ENCODE data around the gene MAGEA3. TPM values are rescaled to one million over a fixed set of nuclear protein-coding genes. Genes with fewer than 3 reads are reported as not detected.
"Not testable (repeated sequence)": the region's sequence is repeated elsewhere in the genome, so short reads cannot be mapped to it uniquely, and the experiment has no call there.

The MAGEA3 gene
- total RNA-seq, 1 experiment from 2014 or later = not detected

DNA sequence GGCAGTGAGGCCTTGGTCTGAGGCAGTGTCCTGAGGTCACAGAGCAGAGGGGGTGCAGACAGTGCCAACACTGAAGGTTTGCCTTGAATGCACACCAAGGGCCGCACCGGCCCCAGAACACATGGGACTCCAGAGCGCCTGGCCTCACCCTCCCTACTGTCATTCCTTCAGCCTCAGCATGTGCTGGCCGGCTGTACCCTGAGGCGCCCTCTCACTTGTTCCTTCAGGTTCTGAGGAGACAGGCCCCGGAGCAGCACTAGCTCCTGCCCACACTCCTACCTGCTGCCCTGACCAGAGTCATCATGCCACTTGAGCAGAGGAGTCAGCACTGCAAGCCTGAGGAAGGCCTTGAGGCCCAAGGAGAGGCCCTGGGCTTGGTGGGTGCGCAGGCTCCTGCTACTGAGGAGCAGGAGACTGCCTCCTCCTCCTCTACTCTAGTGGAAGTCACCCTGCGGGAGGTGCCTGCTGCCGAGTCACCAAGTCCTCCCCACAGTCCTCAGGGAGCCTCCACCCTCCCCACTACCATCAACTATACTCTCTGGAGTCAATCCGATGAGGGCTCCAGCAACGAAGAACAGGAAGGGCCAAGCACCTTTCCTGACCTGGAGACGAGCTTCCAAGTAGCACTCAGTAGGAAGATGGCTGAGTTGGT is 37.4 kb downstream of the MAGEA3 start:
- DNase-seq (ENCODE audit: extremely low read depth, low read depth) = no peak

DNA sequence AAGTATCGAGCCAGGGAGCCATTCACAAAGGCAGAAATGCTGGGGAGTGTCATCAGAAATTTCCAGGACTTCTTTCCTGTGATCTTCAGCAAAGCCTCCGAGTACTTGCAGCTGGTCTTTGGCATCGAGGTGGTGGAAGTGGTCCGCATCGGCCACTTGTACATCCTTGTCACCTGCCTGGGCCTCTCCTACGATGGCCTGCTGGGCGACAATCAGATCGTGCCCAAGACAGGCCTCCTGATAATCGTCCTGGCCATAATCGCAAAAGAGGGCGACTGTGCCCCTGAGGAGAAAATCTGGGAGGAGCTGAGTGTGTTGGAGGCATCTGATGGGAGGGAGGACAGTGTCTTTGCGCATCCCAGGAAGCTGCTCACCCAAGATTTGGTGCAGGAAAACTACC is 37.9 kb downstream of the MAGEA3 start:
- DNase-seq (ENCODE audit: extremely low read depth, low read depth) = not testable (repeated sequence)

DNA sequence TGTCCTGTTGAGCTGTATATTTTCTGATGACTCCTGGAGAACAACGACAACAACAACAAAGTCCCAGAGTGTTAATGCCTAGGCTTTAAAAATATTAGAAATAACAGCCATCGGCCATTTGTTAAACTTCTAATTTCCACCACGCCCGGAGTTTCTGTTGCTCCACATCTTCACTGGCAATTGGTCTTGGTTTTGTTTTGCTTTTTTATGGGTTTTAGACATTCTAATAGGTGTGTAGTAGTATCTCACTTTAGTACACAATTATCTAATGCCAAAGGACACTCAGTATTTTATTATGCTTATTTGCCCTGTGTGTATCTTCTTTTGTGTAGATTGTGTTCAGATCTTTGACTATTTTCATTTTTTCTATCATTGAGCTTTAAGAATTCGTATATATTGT is 40.0 kb downstream of the MAGEA3 start:
- no peak for DNase-seq (ENCODE audit: extremely low read depth, low read depth)

Other genes with a start within 250 kb of the MAGEA3 start
- not detected in 2 replicates for gene GABRA3, start 247.5 kb upstream of the MAGEA3 start, total RNA-seq (2014; rRNA removed; shearing (Covaris generic))
- gene GABRQ, start 60.9 kb upstream of the MAGEA3 start, total RNA-seq (2014; rRNA removed; shearing (Covaris generic)) = 0.02 and 0.06 TPM in 2 replicates
- not detected in 2 replicates for gene CSAG2, start 10.5 kb downstream of the MAGEA3 start, total RNA-seq (2014; rRNA removed; shearing (Covaris generic))
- gene MAGEA2B, start 15.8 kb downstream of the MAGEA3 start, total RNA-seq (2014; rRNA removed; shearing (Covaris generic)) = not detected in 2 replicates
- not detected in 2 replicates for gene CSAG1, start 34.9 kb downstream of the MAGEA3 start, total RNA-seq (2014; rRNA removed; shearing (Covaris generic))
- not detected in 2 replicates for gene MAGEA12, start 35.0 kb downstream of the MAGEA3 start, total RNA-seq (2014; rRNA removed; shearing (Covaris generic))
- gene MAGEA2, start 55.0 kb downstream of the MAGEA3 start, total RNA-seq (2014; rRNA removed; shearing (Covaris generic)) = not detected in 2 replicates
- gene CSAG3, start 60.4 kb downstream of the MAGEA3 start, total RNA-seq (2014; rRNA removed; shearing (Covaris generic)) = not detected in 2 replicates
- gene MAGEA6, start 70.9 kb downstream of the MAGEA3 start, total RNA-seq (2014; rRNA removed; shearing (Covaris generic)) = not detected in 2 replicates
- gene CETN2, start 132.0 kb downstream of the MAGEA3 start, total RNA-seq (2014; rRNA removed; shearing (Covaris generic)) = 31.8 and 37.7 TPM in 2 replicates
- 10.5 and 15.8 TPM in 2 replicates for gene NSDHL, start 132.3 kb downstream of the MAGEA3 start, total RNA-seq (2014; rRNA removed; shearing (Covaris generic))
- gene ZNF185, start 199.3 kb downstream of the MAGEA3 start, total RNA-seq (2014; rRNA removed; shearing (Covaris generic)) = 1.3 and 1.4 TPM in 2 replicates

Data from NCI-H460 (cell line).